GM21825 (cell line): ENCODE results near the gene PCARE.
A peak's percentile ranks its signal among the peaks of the same experiment; 100 is the strongest.
"Not testable (repeated sequence)": the region's sequence is repeated elsewhere in the genome, so short reads cannot be mapped to it uniquely, and the experiment has no call there.

Source experiments
- ATAC-seq: cut with Tn5 transposase; IDR thresholded peaks from one replicate; pipeline ENCODE4 v1.9.1; 2021; ENCODE audit warnings: mild to moderate bottlenecking, moderate library complexity; ENCODE audit not compliant: unreplicated experiment

PCARE gene

GRCh38 chr2:29074411-29074810 is at the start of gene PCARE:
PCARE (minus strand) TSS chr2:29074523; CDS start chr2:29074261, 262 bp downstream.
- ATAC-seq = no peak

DNA sequence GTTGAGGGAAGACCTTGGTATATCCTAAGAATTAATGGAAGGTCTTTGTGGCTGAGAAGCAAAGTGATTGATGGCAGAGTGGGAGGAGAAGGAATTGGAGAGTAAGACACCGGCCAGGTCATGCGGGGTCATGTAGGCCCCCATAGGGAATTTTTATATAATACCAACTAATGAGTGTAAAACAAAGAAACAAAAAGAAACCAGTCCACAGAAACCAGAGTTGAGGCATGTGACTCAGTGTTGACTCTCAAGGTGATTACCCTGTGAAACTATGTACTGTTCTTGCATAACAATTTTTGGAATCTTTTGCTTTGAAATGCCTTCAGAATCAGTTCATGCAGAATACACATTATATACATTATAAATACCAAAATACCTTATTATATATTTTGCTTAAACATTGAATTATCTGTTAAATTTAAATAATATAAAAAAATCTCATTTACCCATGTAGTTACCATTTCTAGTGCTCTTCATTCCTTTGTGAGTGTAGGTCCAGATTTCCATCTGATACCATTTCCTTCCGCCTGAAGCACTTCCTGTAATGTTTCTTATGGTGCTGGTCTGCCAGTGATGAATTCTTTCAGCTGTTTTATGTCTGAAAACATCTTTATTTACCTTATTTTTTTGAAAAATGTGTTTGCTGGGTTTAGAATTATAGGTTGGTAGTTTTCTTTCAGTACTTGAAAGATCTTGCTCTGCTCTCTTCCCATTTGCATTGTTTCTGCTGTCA is 49.5 kb upstream of the PCARE start:
- no peak for ATAC-seq

DNA sequence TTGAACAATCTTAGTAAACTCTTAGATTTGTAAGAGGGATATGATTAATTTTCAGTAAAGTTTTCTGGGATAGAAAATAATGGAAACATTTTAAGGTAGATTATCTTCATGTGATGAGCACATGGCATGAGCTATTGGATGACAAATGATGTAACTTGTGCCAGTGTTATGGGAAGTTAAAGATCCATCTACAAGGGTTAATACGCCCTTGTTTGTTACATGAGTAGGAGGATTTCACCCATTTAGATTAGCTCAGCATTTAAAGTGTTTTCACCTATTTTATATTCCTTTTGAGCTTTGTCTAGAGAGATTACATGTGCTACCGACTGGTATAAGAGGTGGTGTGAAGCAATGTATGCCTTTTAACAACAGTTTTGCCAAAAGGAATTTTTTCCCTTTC is 46.5 kb upstream of the PCARE start:
- no peak for ATAC-seq

DNA sequence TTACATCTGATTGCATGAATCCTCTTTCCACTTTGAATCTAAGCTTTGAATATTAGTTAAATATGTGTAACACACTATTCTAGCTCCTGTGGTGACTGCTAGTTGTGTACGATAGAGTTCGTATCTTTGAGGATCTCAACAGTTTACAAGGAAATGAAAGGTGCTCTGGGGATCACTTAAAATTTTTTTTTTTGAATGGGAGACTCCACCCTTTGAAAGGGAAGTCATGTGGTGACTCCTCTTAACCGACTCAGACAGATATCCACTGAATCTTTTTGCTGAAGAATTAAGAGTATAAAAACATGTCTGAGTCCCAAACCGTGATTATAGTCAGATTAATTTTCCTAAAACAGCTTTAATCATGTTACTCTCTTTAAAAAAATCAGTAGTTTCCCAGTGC is 44.9 kb upstream of the PCARE start:
- no peak for ATAC-seq

- no peak for ATAC-seq
Measured at GRCh38 chr2:29117636-29118303, 43.4 kb upstream of the PCARE start.

GRCh38 chr2:29115797-29116781 is 41.8 kb upstream of the PCARE start:
- peak; percentile 20 for ATAC-seq

- ATAC-seq = peak; percentile 40
Measured at GRCh38 chr2:29114946-29115609, 40.8 kb upstream of the PCARE start, which contains the start of gene CLIP4. CLIP4 (plus strand) TSS chr2:29115415; CDS start chr2:29121389, 5,974 bp downstream.

DNA sequence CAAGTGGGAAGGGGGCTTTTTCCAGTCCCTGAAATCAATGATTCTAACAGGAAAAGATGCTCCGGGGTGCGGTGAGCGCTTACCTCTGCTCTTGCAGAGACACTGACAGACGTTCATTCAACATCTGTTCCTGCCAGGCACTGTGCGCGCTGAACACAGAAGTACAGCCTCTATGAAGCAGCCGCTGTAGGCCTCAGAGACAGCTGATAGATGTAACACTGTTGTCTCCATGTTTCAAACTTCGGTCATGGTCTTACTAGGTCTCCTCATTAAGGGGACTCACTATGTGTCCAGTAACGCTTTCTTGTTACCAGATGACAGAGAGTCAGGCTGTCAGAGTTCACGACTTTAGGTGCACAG is 40.2 kb upstream of the PCARE start:
- no peak for ATAC-seq

DNA sequence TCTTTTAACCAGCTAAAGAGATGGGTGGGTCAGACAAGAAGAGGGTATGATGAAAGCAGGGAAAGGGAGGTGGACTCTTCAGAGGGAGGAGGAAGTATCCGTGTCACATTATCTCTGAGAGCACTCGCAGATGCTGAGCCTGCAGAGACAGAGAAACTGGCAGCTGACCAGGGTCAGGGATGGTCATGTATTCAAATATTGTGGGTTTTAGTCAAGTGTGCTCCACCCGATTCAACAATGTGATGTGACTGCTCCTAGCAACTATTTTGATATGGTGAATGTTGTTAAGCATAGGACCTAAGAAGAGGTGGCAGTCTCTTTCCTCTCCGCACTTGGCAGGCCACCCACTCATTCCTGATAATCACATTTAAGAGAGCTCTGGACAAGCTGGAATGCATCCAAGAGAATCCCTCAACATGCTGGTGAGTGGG is 39.6 kb upstream of the PCARE start:
- ATAC-seq = no peak

DNA sequence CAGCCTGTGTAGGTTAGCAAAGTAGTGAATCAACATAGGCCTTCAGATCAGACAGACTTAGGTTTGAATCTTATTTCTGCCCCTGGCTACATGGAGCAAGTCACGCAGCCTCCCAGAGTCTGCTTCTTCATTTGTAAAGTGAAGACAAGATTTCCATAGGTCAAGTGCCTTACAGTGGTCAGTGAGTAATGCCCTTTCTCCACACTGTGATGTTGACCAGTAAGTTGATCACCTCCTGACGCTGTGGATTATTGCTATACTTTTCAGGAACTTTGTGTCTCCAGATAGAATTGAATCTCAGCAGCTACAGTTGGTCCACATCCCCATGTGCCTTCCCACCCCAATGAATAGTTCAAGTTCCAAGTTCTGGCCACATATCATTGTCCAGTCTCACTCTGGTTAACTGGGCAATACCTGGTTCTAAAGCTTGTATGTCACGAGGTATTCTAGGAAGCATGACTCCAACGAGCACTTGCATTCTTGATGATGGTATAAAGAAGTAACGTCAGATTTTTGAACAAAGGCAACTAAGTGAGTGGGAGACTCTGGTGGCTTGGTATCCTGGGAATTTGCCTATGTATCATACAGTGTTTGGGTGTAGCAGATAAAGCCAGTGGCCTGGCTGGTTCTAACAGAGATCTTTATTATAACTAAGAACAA is 38.8 kb upstream of the PCARE start:
- ATAC-seq = no peak

DNA sequence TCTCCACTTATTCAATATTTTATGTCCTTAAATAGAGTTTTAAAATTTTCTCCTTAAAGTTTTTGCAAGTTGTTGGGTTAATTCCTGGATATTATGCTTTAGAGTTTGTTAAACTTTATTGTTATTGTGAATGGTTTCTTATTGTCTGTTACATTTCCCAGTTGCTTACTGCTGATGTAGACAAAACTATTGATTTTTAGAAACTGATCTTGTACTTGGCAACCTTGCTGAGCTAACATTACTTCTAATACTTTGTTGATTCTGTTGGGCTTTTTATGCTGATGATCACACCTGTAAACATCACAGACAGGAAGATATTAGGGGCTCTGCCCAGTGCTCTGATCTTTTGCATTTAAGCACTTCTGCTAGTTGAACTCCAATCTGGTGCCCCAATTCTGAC is 38.1 kb upstream of the PCARE start:
- no peak for ATAC-seq

- peak; percentile 44 for ATAC-seq
Measured at GRCh38 chr2:29110916-29111535, 36.7 kb upstream of the PCARE start.

DNA sequence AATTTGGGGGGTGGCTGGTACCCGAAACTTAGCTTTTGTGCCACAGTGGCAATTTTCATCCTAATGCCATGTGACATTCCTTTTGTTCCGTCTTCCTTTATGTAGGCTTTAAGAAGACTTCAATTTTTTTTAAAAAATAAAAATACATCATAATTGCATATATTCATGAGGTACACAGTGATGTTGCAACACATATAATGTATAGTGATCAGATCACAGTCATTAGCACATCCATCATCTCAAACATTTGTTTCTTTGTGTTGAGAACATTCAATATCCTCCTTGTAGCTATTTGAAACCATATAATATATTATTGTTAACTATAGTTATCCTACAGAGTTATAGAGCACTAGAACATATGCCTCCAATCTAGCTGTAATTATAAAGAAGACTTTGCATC is 34.9 kb upstream of the PCARE start:
- no peak for ATAC-seq

DNA sequence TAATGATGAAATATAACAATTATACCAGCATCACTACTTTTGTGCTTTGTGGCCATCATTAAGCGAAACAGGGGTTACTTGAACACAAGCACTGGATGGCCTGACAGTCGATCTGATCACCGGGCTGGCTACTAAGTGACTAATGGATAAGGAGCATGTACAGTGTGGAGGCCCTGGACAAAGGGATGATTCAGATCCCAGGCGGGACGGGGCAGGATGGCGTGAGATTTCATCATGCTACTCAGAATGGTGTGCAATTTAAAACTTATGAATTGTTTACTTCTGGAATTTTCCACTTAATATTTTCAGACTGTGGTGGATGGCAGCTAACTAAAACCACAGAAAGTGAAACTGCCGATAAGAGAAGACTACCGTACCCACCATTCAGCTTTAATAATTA is 33.9 kb upstream of the PCARE start:
- ATAC-seq = no peak

DNA sequence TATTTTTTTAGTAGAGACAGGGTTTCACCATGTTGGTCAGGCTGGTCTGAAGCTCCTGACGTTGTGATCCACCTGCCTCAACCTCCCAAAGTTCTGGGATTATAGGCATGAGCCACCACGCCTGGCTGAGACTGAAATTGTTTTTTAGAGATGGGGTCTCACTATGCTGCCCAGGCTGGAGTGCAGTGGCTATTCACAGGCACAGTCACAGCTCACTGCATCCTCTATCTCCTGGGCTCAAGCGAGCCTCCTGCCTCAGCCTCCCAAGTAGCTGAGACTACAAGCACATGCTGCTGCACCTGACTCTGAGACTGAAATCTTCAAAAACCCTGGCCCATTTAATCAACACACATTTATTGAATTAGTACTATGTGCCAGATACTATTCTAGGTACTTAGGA is 33.2 kb upstream of the PCARE start:
- not testable (repeated sequence) for ATAC-seq

DNA sequence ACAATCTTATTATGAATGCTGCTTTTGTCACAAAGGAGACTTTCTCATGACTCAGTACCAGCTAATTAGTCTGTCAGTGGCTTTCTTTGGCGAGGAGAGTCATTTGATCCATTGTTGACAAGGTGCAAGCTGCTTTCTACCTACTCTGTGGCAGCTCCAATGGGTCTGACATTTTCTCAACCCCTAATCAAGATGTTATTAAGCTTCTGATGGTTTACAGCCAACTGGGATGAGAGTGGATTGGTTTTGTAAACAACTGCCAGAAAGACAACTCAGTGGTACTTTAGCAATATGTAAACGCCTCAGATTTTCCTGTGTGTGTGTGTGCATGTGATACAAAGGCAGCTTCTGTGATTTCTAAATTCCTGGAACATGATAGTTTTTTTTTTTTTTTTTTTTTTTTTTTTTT is 32.7 kb upstream of the PCARE start:
- no peak for ATAC-seq

DNA sequence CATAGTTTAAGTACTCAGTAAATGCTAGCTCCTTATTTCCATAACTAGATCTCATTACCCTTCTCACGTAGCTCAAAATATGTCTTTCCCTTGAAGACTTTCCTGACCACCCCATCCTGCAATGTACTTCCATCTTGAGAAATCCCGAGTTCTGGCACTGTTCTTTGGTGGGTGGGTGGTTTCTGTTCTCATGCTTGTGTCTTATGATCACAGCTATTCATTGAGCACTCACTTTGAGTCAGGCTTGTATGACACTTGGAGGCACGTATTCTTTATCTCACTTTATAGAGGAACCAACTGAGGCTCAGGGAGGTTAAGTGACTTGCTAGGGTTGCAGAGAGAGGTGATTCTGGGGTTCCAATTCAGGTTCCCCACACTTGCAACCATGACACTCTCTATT is 31.9 kb upstream of the PCARE start:
- no peak for ATAC-seq

DNA sequence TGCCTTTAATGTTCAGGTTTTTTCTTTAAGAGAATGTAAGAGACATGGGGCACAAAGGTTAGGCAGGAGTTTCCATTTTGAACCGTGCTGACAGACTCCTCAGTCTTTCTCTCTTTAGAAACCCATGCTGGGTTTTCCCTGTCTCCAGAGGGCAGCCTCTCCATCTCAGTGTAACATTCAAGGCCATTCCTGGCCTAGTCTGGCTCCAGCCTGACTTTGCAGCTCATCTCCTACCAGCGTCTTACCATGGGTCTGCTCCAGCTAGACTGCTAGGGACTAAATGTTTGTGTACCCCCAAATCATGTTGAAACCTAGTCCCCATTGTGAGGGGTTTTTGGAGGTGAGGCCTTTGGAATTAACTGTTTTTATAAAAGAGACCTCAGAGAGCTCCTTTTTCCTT is 31.1 kb upstream of the PCARE start:
- no peak for ATAC-seq

DNA sequence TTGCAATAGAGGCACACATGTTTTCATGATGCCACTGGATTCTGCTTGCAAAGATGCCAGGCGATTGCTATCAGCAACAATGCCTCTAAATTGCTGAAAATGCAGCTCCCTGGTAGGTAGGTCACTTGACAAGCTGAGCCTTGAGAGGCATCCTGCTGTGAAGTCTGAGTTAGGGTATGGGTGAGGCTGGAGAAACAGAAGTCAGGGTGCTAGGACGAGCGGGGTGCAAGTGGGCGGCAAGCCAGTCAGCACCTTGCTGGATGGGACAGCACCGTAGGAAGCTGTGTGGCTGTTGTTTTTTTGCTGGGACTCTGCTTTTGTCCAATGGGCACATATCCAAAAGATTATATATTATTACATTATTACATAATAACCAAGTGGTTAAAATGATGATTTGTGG is 30.4 kb upstream of the PCARE start:
- no peak for ATAC-seq

DNA sequence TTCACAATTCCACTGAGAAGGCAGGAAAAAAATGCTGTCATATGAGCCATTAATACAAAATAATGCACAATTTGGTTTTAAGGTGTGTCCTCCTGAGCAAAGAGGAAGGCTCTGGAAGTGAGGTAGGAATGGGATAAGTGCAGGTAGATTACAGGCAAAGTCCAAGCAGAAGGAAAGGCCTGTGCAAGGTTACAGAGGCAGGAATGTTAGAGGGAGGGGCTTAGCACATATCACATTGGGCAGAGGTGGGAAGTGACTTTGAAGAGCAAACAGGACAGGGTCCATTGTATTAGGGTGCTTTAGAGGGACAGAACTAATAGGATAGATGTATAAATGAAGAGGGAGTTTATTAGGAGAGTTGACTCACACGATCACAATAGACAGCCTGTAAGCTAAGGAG is 26.2 kb upstream of the PCARE start:
- ATAC-seq = no peak
